GM18951 (cell line): ENCODE data around the gene CYP19A1.

Experiments
- POLR2A ChIP-seq: IDR thresholded peaks from 4 replicates; pipeline ENCODE4 v1.6.1; 2011; ENCODE audit warnings: mild to moderate bottlenecking; ENCODE audit not compliant: insufficient read length, insufficient read depth; ENCODE audit errors: extremely low read depth
- in situ Hi-C: fragments of 300-500 bp; cut with MboI; formaldehyde crosslinking; loops from one replicate; pipeline ENCODE4 v1.12.0; 2022; ENCODE audit warnings: low sequenced_read_pairs, mixed read lengths, inconsistent platforms; ENCODE audit not compliant: unreplicated experiment

CYP19A1 gene

DNA sequence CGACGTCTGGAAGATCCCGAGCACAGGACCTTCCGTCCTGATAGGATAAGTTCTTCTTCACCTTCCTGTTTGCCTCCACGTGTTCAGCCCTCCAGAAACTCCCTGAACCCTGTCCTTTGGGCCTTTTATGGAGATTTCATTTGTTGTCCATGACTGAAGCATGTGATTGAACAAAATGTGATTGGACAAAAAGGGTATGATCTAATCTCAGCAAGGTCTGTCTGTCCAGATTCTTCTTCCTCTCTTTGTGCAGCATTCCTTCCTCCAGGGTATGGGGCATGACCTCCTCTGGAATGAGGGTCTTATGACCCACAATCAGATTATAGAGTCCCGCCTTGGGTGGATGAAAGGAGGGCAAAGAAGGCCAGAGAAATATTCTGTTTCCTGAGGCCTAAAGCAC is at the start of gene CYP19A1:
CYP19A1 (minus strand) TSS at position 101 of the 400 bp plus-strand sequence. CDS start 95,684 bp downstream, outside the sequence.
- no peak for TF ChIP-seq POLR2A
- in situ Hi-C loops, result no loop called here

DNA sequence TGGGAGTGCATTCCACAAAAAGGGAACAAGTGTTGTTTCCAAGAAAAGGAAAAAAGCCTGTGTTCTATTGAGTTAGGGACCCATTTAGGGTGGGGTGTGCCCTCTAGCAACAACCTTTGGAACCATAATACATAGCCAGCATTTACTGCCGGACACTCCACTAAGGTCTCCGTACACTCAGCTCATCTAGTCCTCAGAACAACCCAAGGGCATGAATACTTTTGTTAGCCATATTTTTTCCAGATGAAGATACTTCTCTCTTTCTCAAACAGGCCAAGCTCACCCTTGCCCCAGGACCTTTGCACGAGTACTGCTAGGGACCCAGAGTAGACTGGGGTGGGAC is 49.3 kb upstream of the CYP19A1 start:
- in situ Hi-C loops, result loop anchor here (10.0 kb wide), 2 partner anchors 93 to 223 kb away; no protein-coding TSS in a partner anchor
- no peak for TF ChIP-seq POLR2A

DNA sequence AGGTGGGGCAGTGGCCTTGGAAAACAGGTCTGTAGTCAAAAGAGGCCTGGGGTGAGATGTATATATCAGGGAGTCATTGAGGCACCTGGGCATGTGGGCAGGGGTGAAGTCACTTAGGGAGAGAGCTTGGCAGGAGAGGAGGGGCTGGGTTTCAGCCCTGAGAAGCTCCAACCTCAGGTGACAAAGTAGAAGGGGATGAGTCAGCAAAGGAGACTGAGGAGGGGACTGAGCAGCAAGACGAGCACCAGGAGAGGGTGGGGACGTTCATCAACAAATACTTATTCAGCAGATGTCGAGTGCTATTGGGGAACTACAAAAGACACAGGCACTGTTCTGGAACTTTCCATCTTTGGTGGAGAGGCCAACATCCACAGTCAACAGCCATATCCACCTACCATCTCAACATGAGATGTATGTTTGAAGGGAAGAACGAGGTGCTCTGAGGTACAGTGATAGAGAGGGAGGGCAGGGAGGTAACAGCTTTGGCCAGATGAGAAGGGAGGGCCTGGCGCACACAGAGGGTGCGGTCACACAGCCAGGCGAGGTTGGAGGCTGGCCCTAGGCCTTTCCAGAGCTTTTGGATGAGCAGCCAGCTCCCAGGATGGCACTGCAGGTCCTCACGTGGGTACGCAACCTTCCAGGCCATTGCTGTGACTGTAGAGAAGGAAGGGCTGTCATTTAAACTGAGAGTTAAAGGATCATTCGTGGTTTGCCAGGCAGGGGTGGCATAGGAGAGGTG is 48.7 kb upstream of the CYP19A1 start:
- in situ Hi-C loops, result loop anchor here (10.0 kb wide), 2 partner anchors 92 to 222 kb away; no protein-coding TSS in a partner anchor
- TF ChIP-seq POLR2A, result no peak

DNA sequence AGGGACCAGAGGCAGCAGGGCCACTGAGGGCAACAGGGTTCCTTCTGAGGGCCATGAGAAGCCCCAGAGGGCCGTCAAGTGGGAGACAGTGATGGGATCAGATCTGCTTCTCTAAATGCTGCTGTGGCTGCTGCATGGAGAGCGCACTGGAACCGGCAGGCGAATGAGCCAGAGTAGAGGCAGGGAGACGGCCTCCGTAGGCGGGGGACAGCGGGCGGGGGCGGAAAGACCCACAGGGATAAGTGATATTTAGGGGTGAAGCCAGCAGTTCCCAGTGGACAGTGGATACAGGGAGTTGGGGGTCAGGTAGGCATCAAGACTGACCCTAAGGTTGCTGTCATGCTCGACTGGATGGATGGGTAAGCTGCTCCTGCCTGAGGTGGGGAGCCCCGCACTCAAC is 48.1 kb upstream of the CYP19A1 start:
- TF ChIP-seq POLR2A, result no peak
- in situ Hi-C loops, result loop anchor here (10.0 kb wide), 2 partner anchors 92 to 222 kb away; no protein-coding TSS in a partner anchor

DNA sequence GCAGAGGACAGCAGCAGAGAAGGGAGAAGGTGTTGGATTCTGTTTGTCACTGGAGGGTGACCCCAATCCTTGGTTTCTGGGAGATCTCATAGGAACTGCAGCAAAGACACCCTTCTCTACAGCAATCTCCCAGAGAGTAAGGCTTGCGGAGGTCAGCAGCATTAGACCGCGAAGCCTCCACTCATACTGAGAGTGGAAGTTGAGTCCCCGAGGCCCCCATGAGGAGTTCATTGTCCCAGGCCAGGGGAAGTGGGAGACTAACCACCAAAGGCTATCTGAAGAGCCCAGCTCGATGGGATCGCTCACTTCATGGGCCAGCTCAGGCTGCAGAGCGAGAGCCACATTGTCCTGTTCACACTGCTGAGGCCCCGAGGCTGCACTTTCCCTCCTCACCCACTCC is 47.6 kb upstream of the CYP19A1 start:
- in situ Hi-C loops, result loop anchor here (10.0 kb wide), 2 partner anchors 91 to 221 kb away; no protein-coding TSS in a partner anchor
- no peak for TF ChIP-seq POLR2A

DNA sequence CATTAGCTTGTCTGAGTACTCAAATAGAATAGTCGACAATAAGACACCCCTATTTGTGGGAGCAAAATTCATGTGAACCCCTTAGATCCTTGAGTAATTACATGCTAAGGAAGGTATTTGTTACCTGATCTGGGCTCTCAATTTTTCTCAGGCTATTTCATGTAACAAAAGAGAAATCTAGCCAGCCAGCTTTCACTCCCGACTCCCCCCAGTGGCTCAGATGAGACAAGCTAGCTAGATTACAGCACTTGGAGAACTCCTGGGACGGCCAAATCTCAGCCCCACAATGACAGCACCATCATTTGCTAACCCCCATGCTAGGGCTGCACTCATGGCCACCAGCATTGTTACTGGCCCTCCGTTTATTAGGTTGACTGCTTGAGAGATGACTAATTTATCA is 44.4 kb upstream of the CYP19A1 start:
- in situ Hi-C loops, result loop anchor here (10.0 kb wide), 2 partner anchors 88 to 218 kb away; no protein-coding TSS in a partner anchor

DNA sequence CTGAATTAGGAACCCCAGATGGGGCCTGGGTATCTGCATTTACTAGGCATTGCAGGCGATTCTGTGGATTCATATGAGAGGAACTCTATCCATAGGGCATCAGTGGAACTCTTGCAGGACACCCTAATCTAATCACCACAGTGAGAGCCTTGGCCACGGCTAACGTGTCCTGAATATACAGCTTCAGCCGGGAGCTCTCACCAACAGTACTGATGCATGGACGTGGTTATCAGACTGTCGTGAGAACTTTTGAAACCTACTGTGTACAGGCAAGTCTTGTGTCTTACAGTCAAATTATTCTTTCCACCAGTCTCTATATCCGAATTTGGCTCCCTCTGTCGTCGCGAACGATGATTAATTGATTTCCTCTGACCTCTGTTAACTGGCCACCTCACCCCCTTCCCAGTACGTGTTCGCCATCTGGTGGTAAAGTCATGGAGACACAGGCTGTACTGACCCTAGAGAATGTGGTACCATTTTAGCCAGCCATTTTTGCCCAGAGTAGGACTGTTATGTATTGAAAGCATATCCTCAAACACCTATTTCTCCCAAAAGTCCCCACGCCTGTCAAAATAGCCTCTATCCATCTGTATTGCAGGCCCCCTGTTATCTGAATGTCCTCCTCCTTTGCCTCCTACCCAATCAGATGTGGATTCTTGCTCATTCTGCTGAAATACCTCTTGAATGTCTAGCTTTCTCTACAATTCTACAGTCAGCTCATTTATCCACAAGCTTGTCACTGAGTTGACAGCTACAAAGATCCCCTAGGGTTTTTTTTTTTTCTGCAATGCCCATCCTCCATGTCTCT is 42.8 kb upstream of the CYP19A1 start:
- in situ Hi-C loops, result loop anchor here (10.0 kb wide), 2 partner anchors 86 to 216 kb away; no protein-coding TSS in a partner anchor
- TF ChIP-seq POLR2A, result no peak

More for the DNA sequence above, 44.4 kb upstream of the CYP19A1 start:
- no peak for TF ChIP-seq POLR2A

DNA sequence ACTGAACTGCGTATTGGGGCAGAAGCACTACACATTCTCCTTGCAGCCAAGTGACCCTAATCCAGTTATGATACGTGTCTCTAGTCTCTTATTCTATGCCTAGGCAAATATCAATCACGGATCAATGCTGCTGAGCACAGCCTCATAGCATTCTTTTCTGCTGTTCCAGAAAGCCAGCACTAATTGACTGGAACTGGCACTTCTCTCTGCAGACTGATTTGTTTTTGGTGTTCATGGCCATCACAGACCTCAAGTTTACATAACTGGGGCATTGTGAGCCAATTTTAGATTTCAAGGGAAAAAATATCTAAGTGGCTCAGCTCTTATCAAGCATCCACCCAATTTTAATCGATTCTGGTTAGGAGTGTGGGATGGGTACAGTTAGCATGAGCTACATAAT is 41.0 kb upstream of the CYP19A1 start:
- in situ Hi-C loops, result no loop called here
- no peak for TF ChIP-seq POLR2A

DNA sequence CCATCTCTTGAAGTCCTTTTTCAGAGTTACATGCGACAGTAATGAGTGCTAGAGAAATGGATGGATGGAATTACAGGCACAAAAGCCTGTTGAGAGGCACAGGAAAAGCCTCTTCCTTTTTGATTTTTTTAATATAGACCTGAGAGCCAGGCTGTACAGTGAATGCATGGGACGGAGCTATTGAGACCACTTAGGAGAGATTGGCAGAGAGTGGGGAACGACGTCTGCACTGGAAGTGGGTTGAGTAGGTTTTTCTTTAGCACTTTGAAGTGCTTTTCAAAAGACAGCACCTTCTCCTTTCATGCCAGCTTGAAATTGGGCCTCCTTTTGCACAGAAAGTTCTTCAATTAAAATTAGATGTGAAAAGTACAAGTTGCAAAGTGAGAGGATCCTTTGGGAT is 40.0 kb upstream of the CYP19A1 start:
- no peak for TF ChIP-seq POLR2A
- in situ Hi-C loops, result no loop called here

DNA sequence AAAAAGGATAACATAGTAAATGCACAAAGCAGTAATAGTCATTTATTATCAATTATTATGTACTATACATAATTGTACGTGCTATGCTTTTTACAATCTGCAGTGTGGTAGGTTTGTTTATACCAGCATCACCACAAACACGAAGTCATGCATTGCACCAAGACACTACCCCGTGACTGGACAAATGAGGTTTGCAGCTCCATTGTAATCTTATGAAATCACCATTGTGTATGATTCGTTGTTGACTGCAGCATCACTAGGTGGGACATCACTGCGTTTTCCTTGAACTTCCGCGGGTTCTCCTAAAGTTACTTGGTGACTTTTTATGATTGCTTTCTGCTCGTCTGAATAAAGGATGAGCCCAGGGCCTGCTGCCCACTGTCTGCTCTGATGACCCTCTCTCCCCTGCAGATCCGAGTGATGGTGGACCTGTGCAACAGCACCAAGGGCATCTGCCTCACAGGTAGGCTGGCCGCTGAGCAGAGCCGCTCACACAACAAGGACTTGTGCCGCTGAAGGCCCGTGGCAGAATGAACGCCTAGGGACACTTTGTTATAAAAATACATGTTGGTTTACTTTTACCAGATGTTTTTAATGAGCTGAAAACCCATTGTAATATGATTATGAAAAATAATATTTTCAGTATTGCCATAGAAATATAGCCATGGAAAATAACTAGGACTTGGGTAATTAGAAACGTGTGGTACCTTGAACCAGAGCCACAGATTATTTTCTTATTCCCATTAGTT is 38.8 kb upstream of the CYP19A1 start:
- in situ Hi-C loops, result no loop called here
- TF ChIP-seq POLR2A, result no peak

DNA sequence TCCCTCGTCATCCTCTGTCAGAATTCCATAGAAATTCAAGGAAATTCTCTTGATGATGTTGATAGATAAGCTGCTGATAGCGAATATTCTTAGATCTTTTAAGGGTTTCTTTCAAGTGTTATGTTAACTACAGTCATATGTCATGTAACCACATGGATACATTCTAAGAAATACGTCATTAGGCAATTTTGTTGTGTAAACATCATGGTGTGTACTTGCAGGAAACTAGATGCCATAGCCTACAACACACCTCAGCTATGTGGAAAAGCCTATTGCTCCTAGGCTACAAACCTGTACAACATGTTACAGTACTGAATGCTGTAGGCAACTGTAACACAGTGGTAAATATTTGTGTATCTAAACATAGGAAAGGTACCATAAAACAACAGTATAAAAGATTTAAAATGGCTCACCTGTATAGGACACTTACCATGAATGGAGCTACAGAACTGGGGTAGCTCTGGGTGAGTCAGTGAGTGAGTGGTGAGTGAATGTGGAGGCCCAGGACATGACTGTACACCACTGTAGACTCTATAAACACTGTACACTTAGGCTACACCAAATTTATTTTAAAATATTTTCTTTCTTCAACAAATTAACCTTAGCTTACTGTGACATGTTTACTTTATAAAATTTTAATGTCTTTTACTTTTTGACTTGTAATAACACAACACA is 37.7 kb upstream of the CYP19A1 start:
- TF ChIP-seq POLR2A, result no peak
- in situ Hi-C loops, result no loop called here

DNA sequence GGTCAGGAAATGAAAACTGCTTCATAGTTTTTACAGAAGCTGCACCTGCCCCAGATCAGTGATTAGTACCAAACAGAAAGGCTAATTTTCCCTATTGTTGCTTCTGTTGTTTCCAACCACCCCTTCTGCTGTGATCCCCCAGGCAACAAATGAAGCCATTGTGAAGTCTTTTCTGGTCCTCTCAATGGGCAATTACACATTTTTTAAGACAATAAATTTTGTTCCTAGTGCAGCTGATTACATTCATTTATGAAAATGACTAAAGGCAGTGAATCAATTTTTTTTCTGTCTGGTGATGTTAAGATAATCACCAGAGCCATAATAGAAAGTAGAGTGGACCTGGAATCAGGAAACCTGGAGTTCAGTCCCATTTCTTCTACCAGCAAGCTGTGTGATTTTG is 35.7 kb upstream of the CYP19A1 start:
- in situ Hi-C loops, result no loop called here
- TF ChIP-seq POLR2A, result no peak
